IPS-NIHi11 (cell line): ENCODE results near the gene PHLDB3.
"Not testable (repeated sequence)": the region's sequence is repeated elsewhere in the genome, so short reads cannot be mapped to it uniquely, and the experiment has no call there.

ENCODE experiments used
- DNase-seq: peaks from one replicate; pipeline ENCODE4 v3.0.0; 2012; ENCODE audit warnings: mixed read lengths, low spot score

PHLDB3 gene

GRCh38 chr19:43444531-43445287, 59.8 kb downstream of the PHLDB3 start:
- no peak for DNase-seq

GRCh38 chr19:43444091-43444490, 60.5 kb downstream of the PHLDB3 start:
- not testable (repeated sequence) for DNase-seq

- no peak for DNase-seq
Observed at GRCh38 chr19:43441716-43442115, 62.8 kb downstream of the PHLDB3 start.

GRCh38 chr19:43439709-43440063, 64.9 kb downstream of the PHLDB3 start:
- no peak for DNase-seq

GRCh38 chr19:43439032-43439708, 65.4 kb downstream of the PHLDB3 start:
- no peak for DNase-seq

GRCh38 chr19:43438291-43439031, 66.1 kb downstream of the PHLDB3 start:
- no peak for DNase-seq

GRCh38 chr19:43437712-43438111, 66.8 kb downstream of the PHLDB3 start:
- no peak for DNase-seq

GRCh38 chr19:43437284-43437683, 67.3 kb downstream of the PHLDB3 start:
- not testable (repeated sequence) for DNase-seq

- DNase-seq = no peak
Observed at GRCh38 chr19:43435775-43436174, 68.8 kb downstream of the PHLDB3 start.

- no peak for DNase-seq
Observed at GRCh38 chr19:43433689-43434088, 70.9 kb downstream of the PHLDB3 start.

GRCh38 chr19:43433358-43433673, 71.2 kb downstream of the PHLDB3 start:
- no peak for DNase-seq

GRCh38 chr19:43430976-43431375, 73.6 kb downstream of the PHLDB3 start:
- no peak for DNase-seq

- no peak for DNase-seq
Observed at GRCh38 chr19:43430142-43430710, 74.3 kb downstream of the PHLDB3 start.

GRCh38 chr19:43429395-43429794, 75.2 kb downstream of the PHLDB3 start:
- DNase-seq = no peak

- no peak for DNase-seq
Observed at GRCh38 chr19:43425567-43426392, 78.8 kb downstream of the PHLDB3 start.
